MM.1S (cell line): ENCODE results near the gene RAPGEF2.

ENCODE experiments used
- EZH2 ChIP-seq: fragments of 300-600 bp; sonication (generic); optimal IDR thresholded peaks from 2 replicates; pipeline ENCODE3; 2017; ENCODE audit warnings: low read depth, mild to moderate bottlenecking, antibody characterized with exemption, low read length, mixed read lengths
- TF ChIP-seq, protein P1 (sequence below): fragments of 300-600 bp; sonication (generic); IDR thresholded peaks from 2 replicates; pipeline ENCODE4 v1.5.1; 2016; ENCODE audit warnings: antibody characterized with exemption, low read length, mixed read lengths

DNA sequence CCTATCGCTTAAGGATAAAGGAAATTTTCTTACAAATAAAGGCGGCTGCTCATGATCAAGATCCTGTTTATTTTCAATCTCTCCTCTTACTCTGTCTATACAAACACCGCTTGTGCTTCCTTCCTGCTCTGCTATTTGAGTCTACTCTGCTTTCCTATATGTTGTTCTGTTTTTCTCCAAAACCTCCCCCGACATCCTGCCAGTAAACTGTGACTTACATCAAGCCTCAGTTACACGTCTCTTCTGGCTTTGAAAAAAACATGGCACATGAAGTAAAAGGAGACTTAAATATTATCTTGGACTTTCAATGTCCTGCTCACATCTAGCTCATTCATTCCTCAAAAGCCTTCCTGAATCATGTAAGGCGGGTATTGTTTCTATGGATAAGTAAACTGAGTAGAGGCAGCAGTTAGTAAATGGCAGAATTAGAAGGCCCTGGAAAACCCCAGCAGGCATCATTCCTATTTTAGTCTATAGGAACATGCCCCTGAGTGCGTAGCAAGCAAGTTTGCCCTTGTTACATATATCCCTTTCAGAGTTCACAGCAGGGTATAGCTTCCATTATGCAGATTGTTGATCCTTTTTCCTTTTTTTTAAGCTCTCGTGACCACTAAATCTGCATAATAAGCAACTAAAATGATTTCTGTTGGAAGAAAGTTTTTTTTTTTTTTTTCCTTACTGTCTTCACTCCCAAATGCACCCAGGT is 280.1 kb downstream of the RAPGEF2 start:
- TF ChIP-seq, protein P1, sequence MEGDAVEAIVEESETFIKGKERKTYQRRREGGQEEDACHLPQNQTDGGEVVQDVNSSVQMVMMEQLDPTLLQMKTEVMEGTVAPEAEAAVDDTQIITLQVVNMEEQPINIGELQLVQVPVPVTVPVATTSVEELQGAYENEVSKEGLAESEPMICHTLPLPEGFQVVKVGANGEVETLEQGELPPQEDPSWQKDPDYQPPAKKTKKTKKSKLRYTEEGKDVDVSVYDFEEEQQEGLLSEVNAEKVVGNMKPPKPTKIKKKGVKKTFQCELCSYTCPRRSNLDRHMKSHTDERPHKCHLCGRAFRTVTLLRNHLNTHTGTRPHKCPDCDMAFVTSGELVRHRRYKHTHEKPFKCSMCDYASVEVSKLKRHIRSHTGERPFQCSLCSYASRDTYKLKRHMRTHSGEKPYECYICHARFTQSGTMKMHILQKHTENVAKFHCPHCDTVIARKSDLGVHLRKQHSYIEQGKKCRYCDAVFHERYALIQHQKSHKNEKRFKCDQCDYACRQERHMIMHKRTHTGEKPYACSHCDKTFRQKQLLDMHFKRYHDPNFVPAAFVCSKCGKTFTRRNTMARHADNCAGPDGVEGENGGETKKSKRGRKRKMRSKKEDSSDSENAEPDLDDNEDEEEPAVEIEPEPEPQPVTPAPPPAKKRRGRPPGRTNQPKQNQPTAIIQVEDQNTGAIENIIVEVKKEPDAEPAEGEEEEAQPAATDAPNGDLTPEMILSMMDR, result no peak
- TF ChIP-seq EZH2, result no peak
